Neural crest cell (in vitro differentiated cells): ENCODE data around the gene ZYG11B. TPM values are rescaled to one million over a fixed set of nuclear protein-coding genes. Genes with fewer than 3 reads are reported as not detected.
"Not testable (repeated sequence)": the region's sequence is repeated elsewhere in the genome, so short reads cannot be mapped to it uniquely, and the experiment has no call there.

Experiments
- DNase-seq: peaks from one replicate; pipeline ENCODE4 v3.0.0; 2021; ENCODE audit warnings: low read depth, mixed read lengths, low spot score
- H3K27ac Mint-ChIP-seq: one replicate; pipeline ENCODE4 v1.8.0; 2021; ENCODE audit warnings: mild to moderate bottlenecking, mixed read lengths; ENCODE audit not compliant: unreplicated experiment
- H3K27me3 Mint-ChIP-seq: 2 replicates; pipeline ENCODE4 v1.8.0; 2021; ENCODE audit warnings: low read depth, mild to moderate bottlenecking, mixed read lengths
- H3K36me3 Mint-ChIP-seq: 2 replicates; pipeline ENCODE4 v1.8.0; 2021; ENCODE audit warnings: low read depth, mild to moderate bottlenecking, mixed read lengths
- H3K4me1 Mint-ChIP-seq: 2 replicates; pipeline ENCODE4 v1.8.0; 2021; ENCODE audit warnings: mixed read lengths
- H3K4me3 Mint-ChIP-seq: one replicate; pipeline ENCODE4 v1.8.0; 2021; ENCODE audit warnings: mild to moderate bottlenecking, mixed read lengths
- H3K9me3 Mint-ChIP-seq: 2 replicates; pipeline ENCODE4 v1.8.0; 2021; ENCODE audit warnings: mixed read lengths
- total RNA-seq: library from RNA; stranded (reverse); gene quantifications from 2 replicates; pipeline ENCODE4 v1.2.1, GENCODE V29; 2021
- TF ChIP-seq, protein P1 (sequence below): fragments of 200-600 bp; sonication (generic); conservative IDR thresholded peaks from 2 replicates; pipeline ENCODE4 v1.5.0; 2021; ENCODE audit warnings: antibody characterized with exemption, mild to moderate bottlenecking

ZYG11B gene
- total RNA-seq, 1 donor from 2014 or later = 39.3 TPM

DNA sequence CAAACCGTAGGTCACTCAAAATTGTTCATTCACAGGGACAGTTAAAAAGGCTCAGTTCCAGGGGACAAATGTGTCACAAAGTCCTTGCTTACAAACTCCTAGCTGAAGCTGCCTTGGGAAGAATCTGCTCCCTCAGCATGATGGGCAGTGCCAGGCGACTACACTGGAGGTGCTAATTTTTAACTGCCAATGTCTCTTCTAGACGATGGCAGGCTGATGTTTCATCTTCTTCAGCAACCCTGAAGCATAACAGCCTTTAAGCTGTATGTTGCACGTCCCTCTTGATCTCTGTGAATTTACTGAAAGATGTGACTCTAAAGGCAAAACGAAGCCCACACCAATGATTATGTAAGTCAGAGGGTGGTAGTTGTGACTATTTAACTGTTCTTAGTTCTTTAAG is 39.4 kb upstream of the ZYG11B start:
- H3K27ac Mint-ChIP-seq = no peak overlapping the region
- H3K4me3 Mint-ChIP-seq = no peak overlapping the region
- H3K36me3 Mint-ChIP-seq = peaks cover 6% of the 10 kb centered on the region
- no peaks in the 10 kb centered on the region for H3K27me3 Mint-ChIP-seq
- H3K9me3 Mint-ChIP-seq = no peaks in the 10 kb centered on the region
- TF ChIP-seq, protein P1, sequence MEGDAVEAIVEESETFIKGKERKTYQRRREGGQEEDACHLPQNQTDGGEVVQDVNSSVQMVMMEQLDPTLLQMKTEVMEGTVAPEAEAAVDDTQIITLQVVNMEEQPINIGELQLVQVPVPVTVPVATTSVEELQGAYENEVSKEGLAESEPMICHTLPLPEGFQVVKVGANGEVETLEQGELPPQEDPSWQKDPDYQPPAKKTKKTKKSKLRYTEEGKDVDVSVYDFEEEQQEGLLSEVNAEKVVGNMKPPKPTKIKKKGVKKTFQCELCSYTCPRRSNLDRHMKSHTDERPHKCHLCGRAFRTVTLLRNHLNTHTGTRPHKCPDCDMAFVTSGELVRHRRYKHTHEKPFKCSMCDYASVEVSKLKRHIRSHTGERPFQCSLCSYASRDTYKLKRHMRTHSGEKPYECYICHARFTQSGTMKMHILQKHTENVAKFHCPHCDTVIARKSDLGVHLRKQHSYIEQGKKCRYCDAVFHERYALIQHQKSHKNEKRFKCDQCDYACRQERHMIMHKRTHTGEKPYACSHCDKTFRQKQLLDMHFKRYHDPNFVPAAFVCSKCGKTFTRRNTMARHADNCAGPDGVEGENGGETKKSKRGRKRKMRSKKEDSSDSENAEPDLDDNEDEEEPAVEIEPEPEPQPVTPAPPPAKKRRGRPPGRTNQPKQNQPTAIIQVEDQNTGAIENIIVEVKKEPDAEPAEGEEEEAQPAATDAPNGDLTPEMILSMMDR = no peak
- no peak for DNase-seq
- H3K4me1 Mint-ChIP-seq = peaks cover 4% of the 10 kb centered on the region

DNA sequence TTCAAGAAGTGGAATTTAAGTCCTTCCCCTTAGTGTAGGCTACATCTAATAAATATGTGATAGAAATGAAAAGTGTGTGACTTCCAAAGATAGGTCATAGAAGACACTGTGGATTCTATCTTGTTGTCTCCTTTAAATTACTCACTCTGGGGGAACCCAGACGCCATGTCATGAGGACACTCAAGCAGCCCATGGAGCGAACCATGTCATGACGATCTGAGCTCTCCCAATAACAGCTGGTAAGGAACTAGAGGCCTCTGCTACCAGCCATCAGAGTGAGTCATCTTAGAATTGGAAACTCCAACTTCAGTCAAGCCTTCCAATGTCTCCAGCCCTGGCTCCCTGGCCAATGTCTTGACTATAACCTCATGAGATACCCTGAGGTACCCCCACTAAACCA is 34.4 kb upstream of the ZYG11B start:
- TF ChIP-seq, protein P1 = no peak
- H3K36me3 Mint-ChIP-seq = peaks cover 19% of the 10 kb centered on the region
- H3K27me3 Mint-ChIP-seq = no peaks in the 10 kb centered on the region
- no peak overlapping the region for H3K4me3 Mint-ChIP-seq
- H3K27ac Mint-ChIP-seq = no peak overlapping the region
- H3K4me1 Mint-ChIP-seq = peaks cover 11% of the 10 kb centered on the region
- DNase-seq = no peak
- H3K9me3 Mint-ChIP-seq = no peaks in the 10 kb centered on the region

DNA sequence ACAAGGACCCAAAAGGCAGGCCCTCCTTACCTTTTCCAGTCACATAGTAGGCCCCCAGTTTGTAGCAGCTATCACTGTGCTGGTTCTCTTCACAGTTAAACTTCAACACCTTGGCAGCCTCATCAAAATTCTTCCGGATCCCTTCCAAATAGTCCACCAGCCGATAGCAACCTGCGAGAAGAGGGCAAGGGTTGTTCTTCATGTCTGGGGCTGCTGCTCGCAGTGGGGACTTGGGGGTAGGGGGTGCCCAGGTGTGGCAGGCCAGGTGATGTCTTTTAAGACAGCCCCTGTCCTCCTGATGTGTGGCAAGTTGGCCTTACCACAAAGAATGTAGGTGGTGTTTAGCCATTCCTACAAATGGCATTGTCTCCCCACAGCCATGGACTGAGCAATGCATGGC is 33.6 kb upstream of the ZYG11B start:
- Mint-ChIP-seq H3K27ac (no peak overlapping the region), H3K4me1 (peaks cover 18% of the 10 kb centered on the region), H3K27me3 (no peaks in the 10 kb centered on the region), H3K9me3 (no peaks in the 10 kb centered on the region), H3K4me3 (no peak overlapping the region), H3K36me3 (peaks cover 17% of the 10 kb centered on the region)
- TF ChIP-seq, protein P1 = no peak
- DNase-seq = no peak

DNA sequence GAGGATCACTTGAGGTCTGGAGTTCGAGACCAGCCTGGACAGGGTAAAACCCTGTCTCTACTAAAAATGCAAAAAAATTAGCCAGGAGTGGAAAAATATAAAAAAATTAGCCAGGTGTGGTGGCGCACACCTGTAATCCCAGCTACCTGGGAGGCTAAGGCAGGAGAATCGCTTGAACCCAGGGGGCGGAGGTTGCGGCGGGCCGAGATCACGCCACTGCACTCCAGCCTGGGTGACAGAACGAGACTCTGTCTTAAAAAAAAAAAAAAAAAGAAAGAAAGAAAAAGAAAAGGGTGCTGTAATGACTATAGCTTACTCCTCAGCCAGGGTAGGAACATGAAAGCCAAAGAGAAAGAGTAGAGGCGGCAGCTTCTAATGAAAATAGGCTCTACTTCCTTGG is 32.9 kb upstream of the ZYG11B start:
- not testable (repeated sequence) for H3K27me3 Mint-ChIP-seq, DNase-seq, H3K27ac Mint-ChIP-seq, H3K4me3 Mint-ChIP-seq, H3K9me3 Mint-ChIP-seq
- H3K4me1 Mint-ChIP-seq = peaks cover 25% of the 10 kb centered on the region
- H3K36me3 Mint-ChIP-seq = peaks cover 17% of the 10 kb centered on the region

DNA sequence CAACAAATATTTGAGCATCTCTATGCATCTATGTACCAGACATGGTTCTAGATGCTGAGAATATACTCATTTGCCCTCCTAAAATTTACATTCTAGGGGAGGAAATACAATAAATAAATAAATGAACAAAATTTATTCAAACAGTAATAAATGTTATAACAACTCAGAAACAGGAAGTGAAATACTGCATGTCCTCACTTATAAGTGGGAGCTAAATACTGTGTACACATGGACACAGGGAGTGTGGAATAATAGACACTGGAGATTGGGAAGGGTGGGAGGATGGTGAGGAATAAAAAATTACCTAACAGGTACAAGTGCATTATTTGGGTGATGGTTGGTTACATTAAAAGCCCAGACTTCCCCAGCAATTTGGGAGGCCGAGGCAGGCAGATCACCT is 32.4 kb upstream of the ZYG11B start:
- H3K27me3 Mint-ChIP-seq = peaks cover under 1% of the 10 kb centered on the region
- DNase-seq = no peak
- H3K36me3 Mint-ChIP-seq = peaks cover 17% of the 10 kb centered on the region
- peaks cover 30% of the 10 kb centered on the region for H3K4me1 Mint-ChIP-seq
- no peak overlapping the region for H3K27ac Mint-ChIP-seq
- TF ChIP-seq, protein P1 = no peak
- H3K9me3 Mint-ChIP-seq = no peaks in the 10 kb centered on the region
- H3K4me3 Mint-ChIP-seq = no peak overlapping the region

DNA sequence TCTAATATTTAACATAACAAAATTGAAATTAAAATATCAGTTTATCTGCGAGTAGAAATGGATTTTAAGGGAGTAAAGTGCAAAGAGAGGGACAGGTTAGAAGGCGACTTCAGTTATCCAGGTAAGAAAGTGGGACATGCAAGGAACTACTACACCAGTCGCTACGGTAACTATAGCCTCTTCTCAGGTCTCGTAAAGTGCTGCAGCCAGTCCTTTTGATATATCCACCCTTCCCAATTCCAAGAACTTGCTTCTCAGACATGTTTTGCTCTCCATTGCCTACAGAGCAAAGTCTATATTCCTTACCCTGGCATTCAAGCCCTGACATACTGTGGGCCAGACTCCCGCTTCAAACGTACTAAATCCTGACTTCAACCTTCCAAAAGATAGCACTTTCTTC is 30.6 kb upstream of the ZYG11B start:
- H3K4me1 Mint-ChIP-seq = peaks cover 31% of the 10 kb centered on the region
- H3K4me3 Mint-ChIP-seq = peak overlapping the region; percentile 65
- no peak overlapping the region for H3K27ac Mint-ChIP-seq
- no peak for DNase-seq
- H3K9me3 Mint-ChIP-seq = no peaks in the 10 kb centered on the region
- peaks cover 17% of the 10 kb centered on the region for H3K36me3 Mint-ChIP-seq
- peaks cover 10% of the 10 kb centered on the region for H3K27me3 Mint-ChIP-seq
- TF ChIP-seq, protein P1 = no peak
